C4-2B (cell line): Measurements from ENCODE around the gene SYP.

Source experiments
- H3K27ac ChIP-seq: fragments of 450-650 bp; 2 replicates; pipeline ENCODE4 v1.5.1; 2017
- CTCF ChIP-seq: fragments of 450-650 bp; conservative IDR thresholded peaks from 2 replicates; pipeline ENCODE4 v1.5.1; 2017; ENCODE audit warnings: mild to moderate bottlenecking
- ZFX ChIP-seq: fragments of 450-650 bp; IDR thresholded peaks from 2 replicates; pipeline ENCODE4 v1.6.1; 2017

SYP gene

GRCh38 chrX:49208399-49208798, 8.4 kb upstream of the SYP start:
- H3K27ac ChIP-seq = no peak overlapping the region

GRCh38 chrX:49206543-49206942, 6.5 kb upstream of the SYP start:
- no peak for TF ChIP-seq CTCF
- no peak for TF ChIP-seq ZFX

More at GRCh38 chrX:49208399-49208798, 8.4 kb upstream of the SYP start:
- no peak for TF ChIP-seq ZFX
- TF ChIP-seq CTCF = no peak

GRCh38 chrX:49205443-49205842, 5.5 kb upstream of the SYP start:
- no peak for TF ChIP-seq ZFX
- no peak for TF ChIP-seq CTCF
- H3K27ac ChIP-seq = no peak overlapping the region

More at GRCh38 chrX:49206543-49206942, 6.5 kb upstream of the SYP start:
- H3K27ac ChIP-seq = no peak overlapping the region

GRCh38 chrX:49204709-49205108, 4.7 kb upstream of the SYP start:
- TF ChIP-seq CTCF (no peak), ZFX (no peak)
- H3K27ac ChIP-seq = no peak overlapping the region

- no peak overlapping the region for H3K27ac ChIP-seq
- no peak for TF ChIP-seq ZFX
- TF ChIP-seq CTCF = no peak
Measured at GRCh38 chrX:49204017-49204416, 4.0 kb upstream of the SYP start.

GRCh38 chrX:49203536-49203935, 3.5 kb upstream of the SYP start:
- TF ChIP-seq ZFX = no peak
- TF ChIP-seq CTCF = no peak
- H3K27ac ChIP-seq = no peak overlapping the region

- TF ChIP-seq ZFX (no peak), CTCF (no peak)
- no peak overlapping the region for H3K27ac ChIP-seq
Measured at GRCh38 chrX:49202022-49202421, 2.0 kb upstream of the SYP start.

GRCh38 chrX:49199315-49199595, 738 bp downstream of the SYP start:
- H3K27ac ChIP-seq = no peak overlapping the region
- TF ChIP-seq CTCF (no peak), ZFX (no peak)
